ENCODE measurements around the gene SLC16A1.

The SLC16A1 gene

GRCh38 chr1:112904831-112905261 lies 51.1 kb downstream of the SLC16A1 start:
- no peak for DNase-seq (ENCODE audit: low read depth)
- no peak for TF ChIP-seq CTCF (conservative IDR thresholded peaks at IDR 0.05; ENCODE audit: low read length)
- H3K4me3 ChIP-seq (ENCODE audit: low read length): no peak overlapping the region

GRCh38 chr1:112904071-112904830 lies 51.7 kb downstream of the SLC16A1 start:
- DNase-seq (ENCODE audit: low read depth): peak; percentile 72
- no peak for TF ChIP-seq CTCF (conservative IDR thresholded peaks at IDR 0.05; ENCODE audit: low read length)
- H3K4me3 ChIP-seq (ENCODE audit: low read length): no peak overlapping the region

GRCh38 chr1:112902221-112902620 lies 53.8 kb downstream of the SLC16A1 start:
- no peak for TF ChIP-seq CTCF (conservative IDR thresholded peaks at IDR 0.05; ENCODE audit: low read length)
- H3K4me3 ChIP-seq (ENCODE audit: low read length): no peak overlapping the region
- DNase-seq (ENCODE audit: low read depth): no peak

GRCh38 chr1:112901387-112901786 lies 54.6 kb downstream of the SLC16A1 start:
- no peak for TF ChIP-seq CTCF (conservative IDR thresholded peaks at IDR 0.05; ENCODE audit: low read length)
- no peak overlapping the region for H3K4me3 ChIP-seq (ENCODE audit: low read length)
- no peak for DNase-seq (ENCODE audit: low read depth)

GRCh38 chr1:112896783-112897182 lies 59.2 kb downstream of the SLC16A1 start:
- no peak for DNase-seq (ENCODE audit: low read depth)
- no peak overlapping the region for H3K4me3 ChIP-seq (ENCODE audit: low read length)
- TF ChIP-seq CTCF (conservative IDR thresholded peaks at IDR 0.05; ENCODE audit: low read length): no peak

- H3K4me3 ChIP-seq (ENCODE audit: low read length): no peak overlapping the region
- TF ChIP-seq CTCF (conservative IDR thresholded peaks at IDR 0.05; ENCODE audit: low read length): no peak
- DNase-seq (ENCODE audit: low read depth): no peak
Observed at GRCh38 chr1:112894561-112895011, 61.4 kb downstream of the SLC16A1 start.

GRCh38 chr1:112894010-112894292 lies 62.0 kb downstream of the SLC16A1 start:
- TF ChIP-seq CTCF (conservative IDR thresholded peaks at IDR 0.05; ENCODE audit: low read length): no peak
- H3K4me3 ChIP-seq (ENCODE audit: low read length): no peak overlapping the region
- DNase-seq (ENCODE audit: low read depth): no peak
